Stimulated activated CD4-positive, alpha-beta T cell treated with anti-CD3 and anti-CD28 coated beads, Interleukin-4, amount 100 ng/mL, for 24 hours (primary cell): ENCODE measurements around the gene GOLIM4.

Source experiments
- DNase-seq: peaks from one replicate; pipeline ENCODE4 v3.0.0-alpha.2; 2020

Gene GOLIM4

GRCh38 chr3:167978071-167978470 is 117.7 kb downstream of the GOLIM4 start:
- no peak for DNase-seq

GRCh38 chr3:167976516-167977361 is 119.0 kb downstream of the GOLIM4 start:
- no peak for DNase-seq

GRCh38 chr3:167973901-167974300 is 121.8 kb downstream of the GOLIM4 start:
- DNase-seq = no peak

- DNase-seq = no peak
Observed at GRCh38 chr3:167973046-167973445, 122.7 kb downstream of the GOLIM4 start.

- DNase-seq = no peak
Observed at GRCh38 chr3:167972502-167972901, 123.2 kb downstream of the GOLIM4 start.

- no peak for DNase-seq
Observed at GRCh38 chr3:167969548-167969947, 126.2 kb downstream of the GOLIM4 start.

GRCh38 chr3:167967257-167968036 is 128.3 kb downstream of the GOLIM4 start:
- no peak for DNase-seq
